HepG2 (cell line): Measurements from ENCODE around the gene CC2D1A. TPM values are rescaled to one million over a fixed set of nuclear protein-coding genes. Genes with fewer than 3 reads are reported as not detected.

ENCODE experiments used
- GPN1 ChIP-seq: sonication (generic); formaldehyde crosslinking; IDR thresholded peaks from 2 replicates; pipeline ENCODE4 v1.5.1; 2020; ENCODE audit warnings: missing genetic modification reagents, borderline replicate concordance
- ISX ChIP-seq: sonication (generic); formaldehyde crosslinking; conservative IDR thresholded peaks from 2 replicates; pipeline ENCODE4 v1.5.0; 2020; ENCODE audit warnings: missing genetic modification reagents
- MBNL3 ChIP-seq: fragments of 250-450 bp; sonication (Bioruptor Pico); conservative IDR thresholded peaks from 2 replicates; pipeline ENCODE4 v1.8.0; 2022; ENCODE audit warnings: mild to moderate bottlenecking, inconsistent platforms
- MYNN ChIP-seq: sonication (generic); formaldehyde crosslinking; IDR thresholded peaks from 2 replicates; pipeline ENCODE4 v1.4.0; 2020; ENCODE audit warnings: mild to moderate bottlenecking, low read depth, missing genetic modification reagents
- RFXAP ChIP-seq: sonication (generic); formaldehyde crosslinking; IDR thresholded peaks from 2 replicates; pipeline ENCODE4 v1.4.0; 2020; ENCODE audit warnings: missing genetic modification reagents, borderline replicate concordance
- ZBTB3 ChIP-seq: sonication (generic); formaldehyde crosslinking; IDR thresholded peaks from 2 replicates; pipeline ENCODE4 v1.4.0; 2020; ENCODE audit warnings: low read depth, mild to moderate bottlenecking, moderate library complexity, missing genetic modification reagents, borderline replicate concordance
- ZC3H4 ChIP-seq: sonication (generic); formaldehyde crosslinking; IDR thresholded peaks from 2 replicates; pipeline ENCODE4 v1.4.0; 2020; ENCODE audit warnings: missing genetic modification reagents, borderline replicate concordance
- ZNF12 ChIP-seq: sonication (generic); formaldehyde crosslinking; IDR thresholded peaks from 2 replicates; pipeline ENCODE4 v1.5.0; 2020; ENCODE audit warnings: missing genetic modification reagents
- ZNF225 ChIP-seq: sonication (generic); formaldehyde crosslinking; IDR thresholded peaks from 2 replicates; pipeline ENCODE4 v1.4.0; 2020; ENCODE audit warnings: mild to moderate bottlenecking, missing genetic modification reagents
- ZNF816 ChIP-seq: sonication (generic); formaldehyde crosslinking; IDR thresholded peaks from 2 replicates; pipeline ENCODE4 v1.8.0; 2022; ENCODE audit warnings: missing genetic modification reagents, mild to moderate bottlenecking, borderline replicate concordance
- polyA plus RNA-seq, 8 experiments: library from polyadenylated mRNA; depleted of rRNA in 3 of 8; stranded (reverse) in 7 of 8; unstranded in 1 of 8; fragments of >200 nt; fragmentation: Illumina TruSeq in 4 of 8; extraction: Trizol in 4 of 8; gene quantifications; 2 replicates each; pipeline versions ENCODE4 v1.2.1 to v1.2.3, GENCODE V29; 2011 to 2016; ENCODE audit warnings: low read depth in 4 of 8, missing spikeins in 1 of 8, mixed read lengths in 1 of 8; ENCODE audit not compliant: insufficient read depth in 1 of 8
- total RNA-seq, 5 experiments: library from RNA; depleted of rRNA; stranded (reverse); fragments of >200 nt; fragmentation: Illumina TruSeq; extraction: Trizol; gene quantifications; 2 replicates each; pipeline ENCODE4 v1.2.3, GENCODE V29; 2016; ENCODE audit warnings: low read depth in 1 of 5
- TF ChIP-seq, protein P1 (sequence below): sonication (generic); formaldehyde crosslinking; IDR thresholded peaks from 2 replicates; pipeline ENCODE4 v1.5.0; 2020; ENCODE audit warnings: mild to moderate bottlenecking, missing genetic modification reagents
- TF ChIP-seq, protein P2 (sequence below): sonication (generic); formaldehyde crosslinking; IDR thresholded peaks from 2 replicates; pipeline ENCODE4 v1.5.0; 2020; ENCODE audit warnings: missing genetic modification reagents, mild to moderate bottlenecking, borderline replicate concordance
- TF ChIP-seq, protein P3 (sequence below): IDR thresholded peaks from 2 replicates; pipeline ENCODE4 v1.6.1; 2016; ENCODE audit warnings: mild to moderate bottlenecking, missing biosample characterization, missing genetic modification reagents
- TF ChIP-seq, protein P4 (sequence below): sonication (generic); formaldehyde crosslinking; IDR thresholded peaks from 2 replicates; pipeline ENCODE4 v1.4.0; 2020; ENCODE audit warnings: missing genetic modification reagents, borderline replicate concordance
- TF ChIP-seq, protein P5 (sequence below): sonication (generic); formaldehyde crosslinking; IDR thresholded peaks from 2 replicates; pipeline ENCODE4 v1.4.0; 2020; ENCODE audit warnings: missing genetic modification reagents
- TF ChIP-seq, protein P6 (sequence below): IDR thresholded peaks from 2 replicates; pipeline ENCODE4 v1.6.1; 2012; ENCODE audit warnings: low read depth, low read length, improper control_type of control experiment

Gene CC2D1A
- total and polyA plus RNA-seq, 2 of the 13 experiments (the other 11 are each of a cell fraction or from before 2014, with no cell fraction given): 9.7 to 11.5 TPM

DNA sequence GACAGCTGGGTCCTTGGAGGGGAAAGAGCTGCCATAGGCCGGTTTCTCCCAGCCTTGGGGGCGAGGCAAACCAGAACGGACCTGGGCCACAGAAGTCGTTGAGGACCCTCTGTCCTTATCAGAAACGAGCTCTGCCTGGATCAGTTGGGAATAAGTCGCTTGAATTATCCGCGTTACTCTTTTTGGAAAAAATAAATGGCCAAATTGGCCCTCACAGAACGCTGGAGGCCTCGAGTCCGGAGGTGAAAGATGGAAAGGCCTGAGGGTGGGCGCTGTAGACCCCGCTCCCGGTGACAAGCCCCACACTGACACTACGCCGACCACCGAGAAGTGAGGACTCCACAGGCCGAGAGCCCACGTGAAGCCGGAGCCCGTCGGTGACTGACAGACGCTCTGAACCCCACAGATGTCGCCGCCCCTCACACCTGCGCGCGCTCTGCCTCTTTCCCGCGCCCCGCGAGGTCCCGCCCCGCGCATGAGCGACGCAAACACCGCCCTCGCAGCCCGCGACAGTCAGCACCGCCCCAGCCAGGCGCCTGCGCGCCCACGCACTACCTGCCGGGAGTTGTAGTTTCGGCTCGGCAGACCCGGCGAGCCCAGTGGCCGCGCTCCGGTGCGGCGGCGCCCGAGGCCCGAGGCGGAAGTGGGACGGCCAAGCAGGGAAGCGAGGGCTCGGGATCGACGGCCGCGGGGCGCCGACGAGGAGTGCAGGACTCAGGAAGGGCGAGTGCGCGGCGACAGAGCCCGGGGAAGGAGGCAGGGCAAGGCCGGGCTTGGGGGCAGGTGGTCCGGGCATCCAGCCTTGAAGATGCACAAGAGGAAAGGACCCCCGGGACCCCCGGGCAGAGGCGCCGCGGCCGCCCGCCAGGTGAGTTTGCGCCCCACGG is at the start of gene CC2D1A, which contains the start of gene BRME1 (continued):
- TF ChIP-seq, protein P1, sequence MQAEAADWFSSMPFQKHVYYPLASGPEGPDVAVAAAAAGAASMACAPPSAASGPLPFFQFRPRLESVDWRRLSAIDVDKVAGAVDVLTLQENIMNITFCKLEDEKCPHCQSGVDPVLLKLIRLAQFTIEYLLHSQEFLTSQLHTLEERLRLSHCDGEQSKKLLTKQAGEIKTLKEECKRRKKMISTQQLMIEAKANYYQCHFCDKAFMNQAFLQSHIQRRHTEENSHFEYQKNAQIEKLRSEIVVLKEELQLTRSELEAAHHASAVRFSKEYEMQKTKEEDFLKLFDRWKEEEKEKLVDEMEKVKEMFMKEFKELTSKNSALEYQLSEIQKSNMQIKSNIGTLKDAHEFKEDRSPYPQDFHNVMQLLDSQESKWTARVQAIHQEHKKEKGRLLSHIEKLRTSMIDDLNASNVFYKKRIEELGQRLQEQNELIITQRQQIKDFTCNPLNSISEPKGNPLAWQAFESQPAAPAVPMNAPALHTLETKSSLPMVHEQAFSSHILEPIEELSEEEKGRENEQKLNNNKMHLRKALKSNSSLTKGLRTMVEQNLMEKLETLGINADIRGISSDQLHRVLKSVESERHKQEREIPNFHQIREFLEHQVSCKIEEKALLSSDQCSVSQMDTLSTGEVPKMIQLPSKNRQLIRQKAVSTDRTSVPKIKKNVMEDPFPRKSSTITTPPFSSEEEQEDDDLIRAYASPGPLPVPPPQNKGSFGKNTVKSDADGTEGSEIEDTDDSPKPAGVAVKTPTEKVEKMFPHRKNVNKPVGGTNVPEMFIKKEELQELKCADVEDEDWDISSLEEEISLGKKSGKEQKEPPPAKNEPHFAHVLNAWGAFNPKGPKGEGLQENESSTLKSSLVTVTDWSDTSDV: peak; percentile 83
- TF ChIP-seq MYNN (CRISPR knock-in tag) (no peak), ZNF816 (CRISPR knock-in tag) (no peak), RFXAP (peak; percentile 82), ZNF225 (CRISPR knock-in tag) (peak; percentile 63), MBNL3 (CRISPR knock-in tag) (no peak), ZBTB3 (CRISPR knock-in tag) (no peak), GPN1 (CRISPR knock-in tag) (no peak; the same call in 1 of the 2 replicates), ZC3H4 (CRISPR knock-in tag) (no peak), ISX (CRISPR knock-in tag) (no peak), ZNF12 (CRISPR knock-in tag) (no peak)
- TF ChIP-seq, protein P2, sequence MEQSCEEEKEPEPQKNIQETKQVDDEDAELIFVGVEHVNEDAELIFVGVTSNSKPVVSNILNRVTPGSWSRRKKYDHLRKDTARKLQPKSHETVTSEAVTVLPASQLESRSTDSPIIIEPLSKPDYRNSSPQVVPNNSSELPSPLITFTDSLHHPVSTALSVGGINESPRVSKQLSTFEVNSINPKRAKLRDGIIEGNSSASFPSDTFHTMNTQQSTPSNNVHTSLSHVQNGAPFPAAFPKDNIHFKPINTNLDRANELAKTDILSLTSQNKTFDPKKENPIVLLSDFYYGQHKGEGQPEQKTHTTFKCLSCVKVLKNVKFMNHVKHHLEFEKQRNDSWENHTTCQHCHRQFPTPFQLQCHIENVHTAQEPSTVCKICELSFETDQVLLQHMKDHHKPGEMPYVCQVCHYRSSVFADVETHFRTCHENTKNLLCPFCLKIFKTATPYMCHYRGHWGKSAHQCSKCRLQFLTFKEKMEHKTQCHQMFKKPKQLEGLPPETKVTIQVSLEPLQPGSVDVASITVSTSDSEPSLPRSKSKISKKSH (CRISPR knock-in tag): peak; percentile 82; the same call in 1 of the 2 replicates
- TF ChIP-seq, protein P3, sequence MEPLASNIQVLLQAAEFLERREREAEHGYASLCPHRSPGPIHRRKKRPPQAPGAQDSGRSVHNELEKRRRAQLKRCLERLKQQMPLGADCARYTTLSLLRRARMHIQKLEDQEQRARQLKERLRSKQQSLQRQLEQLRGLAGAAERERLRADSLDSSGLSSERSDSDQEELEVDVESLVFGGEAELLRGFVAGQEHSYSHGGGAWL (CRISPR knock-in tag): peak; percentile 67
- TF ChIP-seq, protein P4, sequence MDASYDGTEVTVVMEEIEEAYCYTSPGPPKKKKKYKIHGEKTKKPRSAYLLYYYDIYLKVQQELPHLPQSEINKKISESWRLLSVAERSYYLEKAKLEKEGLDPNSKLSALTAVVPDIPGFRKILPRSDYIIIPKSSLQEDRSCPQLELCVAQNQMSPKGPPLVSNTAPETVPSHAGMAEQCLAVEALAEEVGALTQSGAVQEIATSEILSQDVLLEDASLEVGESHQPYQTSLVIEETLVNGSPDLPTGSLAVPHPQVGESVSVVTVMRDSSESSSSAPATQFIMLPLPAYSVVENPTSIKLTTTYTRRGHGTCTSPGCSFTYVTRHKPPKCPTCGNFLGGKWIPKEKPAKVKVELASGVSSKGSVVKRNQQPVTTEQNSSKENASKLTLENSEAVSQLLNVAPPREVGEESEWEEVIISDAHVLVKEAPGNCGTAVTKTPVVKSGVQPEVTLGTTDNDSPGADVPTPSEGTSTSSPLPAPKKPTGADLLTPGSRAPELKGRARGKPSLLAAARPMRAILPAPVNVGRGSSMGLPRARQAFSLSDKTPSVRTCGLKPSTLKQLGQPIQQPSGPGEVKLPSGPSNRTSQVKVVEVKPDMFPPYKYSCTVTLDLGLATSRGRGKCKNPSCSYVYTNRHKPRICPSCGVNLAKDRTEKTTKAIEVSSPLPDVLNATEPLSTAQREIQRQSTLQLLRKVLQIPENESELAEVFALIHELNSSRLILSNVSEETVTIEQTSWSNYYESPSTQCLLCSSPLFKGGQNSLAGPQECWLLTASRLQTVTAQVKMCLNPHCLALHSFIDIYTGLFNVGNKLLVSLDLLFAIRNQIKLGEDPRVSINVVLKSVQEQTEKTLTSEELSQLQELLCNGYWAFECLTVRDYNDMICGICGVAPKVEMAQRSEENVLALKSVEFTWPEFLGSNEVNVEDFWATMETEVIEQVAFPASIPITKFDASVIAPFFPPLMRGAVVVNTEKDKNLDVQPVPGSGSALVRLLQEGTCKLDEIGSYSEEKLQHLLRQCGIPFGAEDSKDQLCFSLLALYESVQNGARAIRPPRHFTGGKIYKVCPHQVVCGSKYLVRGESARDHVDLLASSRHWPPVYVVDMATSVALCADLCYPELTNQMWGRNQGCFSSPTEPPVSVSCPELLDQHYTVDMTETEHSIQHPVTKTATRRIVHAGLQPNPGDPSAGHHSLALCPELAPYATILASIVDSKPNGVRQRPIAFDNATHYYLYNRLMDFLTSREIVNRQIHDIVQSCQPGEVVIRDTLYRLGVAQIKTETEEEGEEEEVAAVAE: peak; percentile 23; the same call in 1 of the 2 replicates
- TF ChIP-seq, protein P5, sequence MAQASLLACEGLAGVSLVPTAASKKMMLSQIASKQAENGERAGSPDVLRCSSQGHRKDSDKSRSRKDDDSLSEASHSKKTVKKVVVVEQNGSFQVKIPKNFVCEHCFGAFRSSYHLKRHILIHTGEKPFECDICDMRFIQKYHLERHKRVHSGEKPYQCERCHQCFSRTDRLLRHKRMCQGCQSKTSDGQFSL (CRISPR knock-in tag): no peak
- TF ChIP-seq, protein P6, sequence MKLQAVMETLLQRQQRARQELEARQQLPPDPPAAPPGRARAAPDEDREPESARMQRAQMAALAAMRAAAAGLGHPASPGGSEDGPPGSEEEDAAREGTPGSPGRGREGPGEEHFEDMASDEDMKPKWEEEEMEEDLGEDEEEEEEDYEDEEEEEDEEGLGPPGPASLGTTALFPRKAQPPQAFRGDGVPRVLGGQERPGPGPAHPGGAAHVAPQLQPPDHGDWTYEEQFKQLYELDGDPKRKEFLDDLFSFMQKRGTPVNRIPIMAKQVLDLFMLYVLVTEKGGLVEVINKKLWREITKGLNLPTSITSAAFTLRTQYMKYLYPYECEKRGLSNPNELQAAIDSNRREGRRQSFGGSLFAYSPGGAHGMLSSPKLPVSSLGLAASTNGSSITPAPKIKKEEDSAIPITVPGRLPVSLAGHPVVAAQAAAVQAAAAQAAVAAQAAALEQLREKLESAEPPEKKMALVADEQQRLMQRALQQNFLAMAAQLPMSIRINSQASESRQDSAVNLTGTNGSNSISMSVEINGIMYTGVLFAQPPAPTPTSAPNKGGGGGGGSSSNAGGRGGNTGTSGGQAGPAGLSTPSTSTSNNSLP: no peak
